Upper lobe of right lung (tissue), 1 donor: ENCODE data around the gene CLDN22. TPM values are rescaled to one million over a fixed set of nuclear protein-coding genes. Genes with fewer than 3 reads are reported as not detected.

ENCODE experiments used
- ATAC-seq: fragments of 200-7000 bp; cut with Tn5 transposase; one replicate; pipeline ENCODE4 v1.9.1; 2020; ENCODE audit warnings: mild to moderate bottlenecking, moderate library complexity
- DNase-seq: peaks from one replicate; pipeline ENCODE4 v3.0.0-alpha.2; 2020
- H3K27ac ChIP-seq: fragments of 200-600 bp; one replicate; pipeline ENCODE4 v1.8.0; 2022
- H3K27me3 ChIP-seq: fragments of 200-600 bp; one replicate; pipeline ENCODE4 v1.8.0; 2022; ENCODE audit warnings: mild to moderate bottlenecking
- H3K36me3 ChIP-seq: fragments of 200-600 bp; one replicate; pipeline ENCODE4 v1.8.0; 2022
- H3K4me1 ChIP-seq: fragments of 200-600 bp; one replicate; pipeline ENCODE4 v1.8.0; 2022
- H3K4me3 ChIP-seq: fragments of 200-600 bp; one replicate; pipeline ENCODE4 v1.8.0; 2022; ENCODE audit warnings: mild to moderate bottlenecking
- H3K9me3 ChIP-seq: fragments of 200-600 bp; one replicate; pipeline ENCODE4 v1.8.0; 2022
- CTCF ChIP-seq: fragments of 200-600 bp; IDR thresholded peaks from one replicate; pipeline ENCODE4 v1.8.0; 2022; ENCODE audit warnings: antibody characterized with exemption
- intact Hi-C: fragments of 100-400 bp; cut with DNase I; formaldehyde crosslinking; loops from one replicate; pipeline ENCODE4 v1.11.0; 2022
- total RNA-seq: library from RNA; stranded (reverse); fragmentation: NEBNext Ultra II Directional; extraction: Animal tissue kit (Norgen Biotek cat#: 25700); gene quantifications from one replicate; pipeline ENCODE4 v1.2.1, GENCODE V29; 2021
- donor health status: DM: no; HTN: yes; CAD: no; lungs with severe emphysema.

CLDN22 gene
- total RNA-seq, 1 donor from 2014 or later = not detected

DNA sequence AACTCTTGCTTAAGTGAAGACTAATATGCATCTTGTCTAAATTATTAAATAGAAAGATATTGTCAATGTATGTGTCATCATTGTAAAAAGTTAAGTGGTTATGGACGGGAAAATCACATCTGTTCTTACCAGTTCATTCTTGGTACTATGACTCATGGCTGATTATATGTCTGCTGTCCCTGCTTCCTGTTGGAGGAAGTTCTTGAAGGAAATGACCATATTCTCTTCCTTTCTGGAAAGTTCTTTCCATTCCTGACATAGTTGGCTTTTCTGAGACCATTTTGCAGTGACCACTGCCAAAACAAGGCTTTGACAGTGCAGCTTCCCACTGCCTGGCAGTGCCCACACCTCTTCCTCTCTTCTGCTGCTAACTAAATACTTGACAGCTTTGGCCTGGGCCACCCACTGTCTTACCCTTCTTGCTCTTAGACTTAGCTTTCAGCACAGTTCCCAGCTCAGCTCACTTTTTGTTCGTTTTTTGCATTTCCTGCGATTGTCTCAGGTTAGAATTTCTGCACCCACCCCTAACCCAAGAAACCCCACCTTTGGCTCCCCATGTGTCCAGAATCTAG lies 15.4 kb upstream of the CLDN22 start:
- H3K9me3 ChIP-seq = no peaks in the 10 kb centered on the region
- H3K27ac ChIP-seq = no peak overlapping the region
- no peaks in the 10 kb centered on the region for H3K36me3 ChIP-seq
- H3K27me3 ChIP-seq = no peaks in the 10 kb centered on the region
- DNase-seq (peak; percentile 30), ATAC-seq (no peak)
- no peak overlapping the region for H3K4me3 ChIP-seq
- no peak for TF ChIP-seq CTCF
- intact Hi-C loops = no loop called here
- no peaks in the 10 kb centered on the region for H3K4me1 ChIP-seq

GRCh38 chr4:183333983-183334382 lies 13.9 kb upstream of the CLDN22 start:
- no peak for TF ChIP-seq CTCF
- Histone ChIP-seq H3K36me3 (no peaks in the 10 kb centered on the region), H3K4me1 (no peaks in the 10 kb centered on the region), H3K9me3 (no peaks in the 10 kb centered on the region), H3K27ac (no peak overlapping the region), H3K4me3 (no peak overlapping the region), H3K27me3 (no peaks in the 10 kb centered on the region)
- ATAC-seq (no peak), DNase-seq (no peak)
- intact Hi-C loops = no loop called here

GRCh38 chr4:183333202-183333601 lies 13.1 kb upstream of the CLDN22 start:
- Histone ChIP-seq H3K4me1 (no peaks in the 10 kb centered on the region), H3K27me3 (no peaks in the 10 kb centered on the region), H3K4me3 (no peak overlapping the region), H3K36me3 (no peaks in the 10 kb centered on the region), H3K27ac (no peak overlapping the region), H3K9me3 (no peaks in the 10 kb centered on the region)
- DNase-seq (no peak), ATAC-seq (no peak)
- intact Hi-C loops = no loop called here
- TF ChIP-seq CTCF = no peak

- Histone ChIP-seq H3K4me3 (no peak overlapping the region), H3K9me3 (no peaks in the 10 kb centered on the region), H3K27ac (no peak overlapping the region), H3K36me3 (no peaks in the 10 kb centered on the region), H3K27me3 (no peaks in the 10 kb centered on the region), H3K4me1 (no peaks in the 10 kb centered on the region)
- intact Hi-C loops = no loop called here
- ATAC-seq (no peak), DNase-seq (no peak)
- TF ChIP-seq CTCF = no peak
Measured at GRCh38 chr4:183332447-183332846, 12.4 kb upstream of the CLDN22 start.

- no peak for DNase-seq
- TF ChIP-seq CTCF = no peak
- Histone ChIP-seq H3K36me3 (no peaks in the 10 kb centered on the region), H3K27me3 (no peaks in the 10 kb centered on the region), H3K27ac (no peak overlapping the region), H3K9me3 (no peaks in the 10 kb centered on the region), H3K4me3 (no peak overlapping the region), H3K4me1 (no peaks in the 10 kb centered on the region)
- ATAC-seq = no peak
- intact Hi-C loops = no loop called here
Measured at GRCh38 chr4:183330841-183331240, 10.8 kb upstream of the CLDN22 start.
